Measurements from ENCODE around the gene IP6K3.

DNA sequence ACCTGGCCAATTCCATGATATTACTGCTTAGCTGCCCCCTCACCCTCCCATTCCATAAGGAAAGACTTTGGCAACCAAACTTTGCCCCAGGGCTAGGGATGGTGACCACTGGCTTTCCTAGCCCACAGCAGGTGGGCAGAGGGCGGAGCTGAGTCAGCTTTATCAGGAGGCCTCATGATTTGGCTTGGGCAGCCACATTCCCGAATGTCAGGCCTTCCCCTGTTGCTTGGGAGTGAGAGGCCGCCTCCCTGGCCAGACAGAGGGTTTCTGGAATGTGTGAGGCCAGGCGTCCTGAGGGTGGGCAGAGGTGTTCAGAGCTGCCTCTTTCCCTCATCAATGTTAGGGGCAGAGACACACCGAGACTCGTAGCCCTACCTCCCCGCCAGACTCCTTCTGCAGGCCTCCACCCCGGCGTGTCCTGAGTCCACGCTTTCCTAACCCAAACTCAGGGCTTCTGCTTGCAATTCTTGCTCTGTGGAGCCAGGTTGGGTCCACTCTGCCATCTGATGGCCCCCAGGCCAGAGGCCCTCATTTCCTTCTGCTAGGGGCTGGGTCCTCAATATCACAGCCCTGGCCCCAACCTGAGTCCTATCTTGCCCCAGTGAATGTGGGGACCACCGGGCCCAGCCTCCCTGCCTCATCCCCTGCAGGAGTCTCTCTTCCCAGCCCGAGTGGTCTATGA is 54.5 kb downstream of the IP6K3 start:
- TF ChIP-seq YY1 (IDR thresholded peaks at IDR 0.05; ENCODE audit: insufficient read depth, insufficient read length) (no peak), SUZ12 (IDR thresholded peaks at IDR 0.05; ENCODE audit: extremely low read depth, insufficient read depth, insufficient read length) (no peak)
